CD4-positive, alpha-beta T cell treated with Interleukin-4 for 4 hours (primary cell): Measurements from ENCODE around the gene CNOT8.
"Not testable (repeated sequence)": the region's sequence is repeated elsewhere in the genome, so short reads cannot be mapped to it uniquely, and the experiment has no call there.

Experiments used
- DNase-seq: peaks from one replicate; pipeline ENCODE4 v3.0.0-alpha.2; 2020

CNOT8 gene

DNA sequence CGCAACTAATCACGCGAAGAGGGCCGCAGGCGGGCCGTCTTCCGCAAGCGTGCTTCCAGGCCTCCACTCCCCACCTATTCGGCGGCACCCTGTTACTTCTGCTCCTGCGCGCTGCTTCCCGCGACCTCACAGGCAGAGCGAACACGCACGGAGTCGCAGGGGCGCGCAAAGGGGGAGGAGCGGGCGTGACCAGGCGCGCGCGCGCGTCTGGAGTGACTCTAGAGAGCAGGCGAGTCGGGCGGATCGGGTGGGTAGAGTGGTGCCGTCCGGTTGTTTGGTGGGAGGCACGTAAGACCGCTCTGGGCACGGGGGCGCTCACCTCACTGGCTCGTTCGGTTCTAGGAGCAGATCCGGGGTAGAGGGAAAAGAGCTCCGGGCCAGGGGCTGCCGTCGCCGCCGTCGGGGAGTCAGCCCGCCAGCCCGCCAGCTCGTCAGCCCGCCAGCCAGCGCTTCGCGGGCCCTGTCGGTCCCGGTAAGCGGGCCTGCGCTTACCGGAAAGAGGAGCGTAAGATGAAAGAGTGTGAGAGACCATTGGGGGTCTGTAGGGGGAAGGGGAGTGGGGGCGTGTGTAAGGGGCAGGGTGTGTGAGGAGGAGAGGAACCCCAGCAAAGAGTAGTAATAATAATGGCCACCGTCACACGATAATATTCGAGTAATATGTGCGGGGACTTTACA lies at the start of gene CNOT8:
TSS of gene CNOT8 (plus strand) at position 331 of the 675 bp plus-strand sequence. CDS start 4,652 bp downstream, outside the sequence.
- DNase-seq, result peak; percentile 98

DNA sequence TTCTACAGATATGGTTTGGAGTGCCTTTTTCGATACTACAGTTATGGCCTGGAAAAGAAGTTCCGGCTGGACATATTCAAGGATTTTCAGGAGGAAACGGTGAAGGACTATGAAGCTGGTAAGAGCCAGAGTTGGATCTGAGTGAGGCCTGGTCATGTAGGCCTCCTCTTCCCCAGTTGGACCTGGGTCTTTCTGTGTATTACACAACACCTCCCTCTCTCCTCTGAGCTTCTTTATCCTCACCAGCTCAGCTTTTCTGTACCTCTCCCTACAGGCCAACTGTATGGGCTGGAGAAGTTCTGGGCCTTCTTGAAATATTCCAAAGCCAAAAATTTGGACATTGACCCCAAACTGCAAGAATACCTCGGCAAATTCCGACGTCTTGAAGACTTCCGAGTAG lies 47.2 kb upstream of the CNOT8 start:
- DNase-seq, result no peak

DNA sequence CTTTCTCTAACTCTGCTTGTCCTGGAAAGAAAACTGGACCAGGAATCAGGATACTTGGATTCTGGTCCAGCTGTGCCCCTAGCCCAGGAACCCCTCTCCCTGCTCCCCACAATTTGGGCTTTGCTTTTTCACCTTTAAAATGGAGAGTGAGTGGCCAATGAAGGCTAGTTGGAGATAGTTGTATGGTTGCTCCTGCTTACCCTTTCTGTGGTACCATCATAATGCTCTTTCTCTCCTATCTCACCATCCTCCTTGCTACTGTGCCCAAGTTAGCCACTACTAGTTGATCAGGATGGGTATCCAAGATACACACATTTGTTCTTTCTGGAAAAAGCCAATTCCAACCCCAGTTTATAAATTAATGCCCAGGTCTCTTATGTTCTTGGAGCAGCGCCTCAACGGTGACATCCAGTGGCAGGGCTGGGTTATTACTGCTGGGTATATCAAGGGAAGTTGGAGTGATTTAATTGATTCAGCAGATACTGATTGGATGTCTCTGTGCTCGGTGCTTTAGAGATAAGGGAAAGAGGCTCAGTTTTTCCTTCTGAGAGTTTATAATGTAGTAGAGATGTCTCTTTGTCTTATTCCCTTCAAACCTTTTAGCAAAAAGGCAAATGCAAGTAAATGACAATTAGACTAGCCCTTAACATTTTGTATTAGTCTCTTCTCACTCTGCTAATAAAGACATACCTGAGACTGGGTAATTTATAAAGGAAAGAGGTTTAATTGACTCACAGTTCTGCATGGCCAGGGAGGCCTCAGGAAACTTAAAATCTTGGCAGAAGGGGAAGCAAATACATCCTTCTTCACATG lies 46.6 kb upstream of the CNOT8 start:
- DNase-seq, result peak; percentile 69

DNA sequence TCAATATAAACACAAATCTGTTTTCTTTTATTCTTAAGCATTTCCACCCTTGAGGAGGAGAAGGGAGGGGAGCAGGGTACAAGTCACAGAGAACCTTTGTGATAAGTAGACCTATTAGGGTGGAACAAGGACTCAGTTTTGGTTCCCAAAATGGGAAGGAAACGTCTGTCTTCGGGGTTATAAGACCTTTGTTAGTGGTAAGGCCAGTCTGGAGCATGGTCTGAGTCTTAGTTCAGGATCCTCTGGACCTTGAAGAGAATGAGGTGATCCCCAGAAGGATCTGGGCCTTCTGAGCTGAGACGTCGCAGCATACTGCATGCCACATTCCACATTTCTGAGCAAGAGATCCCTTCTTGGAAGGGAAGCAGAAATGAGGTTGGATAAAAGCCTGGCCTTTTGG lies 45.3 kb upstream of the CNOT8 start:
- DNase-seq, result no peak

DNA sequence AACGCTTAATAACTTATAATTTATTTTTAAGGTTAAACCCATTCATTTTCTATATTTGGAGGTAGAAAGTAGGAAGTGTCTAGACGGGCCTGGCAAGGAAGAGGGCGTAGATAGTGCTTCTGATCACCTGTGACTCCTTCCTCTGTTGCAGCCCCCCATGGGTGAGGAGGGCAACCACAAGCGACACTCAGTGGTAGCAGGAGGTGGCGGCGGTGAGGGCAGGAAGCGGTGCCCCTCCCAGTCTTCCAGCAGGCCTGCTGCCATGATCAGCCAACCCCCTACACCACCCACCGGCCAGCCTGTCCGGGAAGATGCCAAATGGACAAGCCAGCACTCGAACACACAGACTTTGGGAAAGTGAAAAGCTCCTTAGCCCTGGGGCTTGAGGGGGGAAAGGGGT lies 44.7 kb upstream of the CNOT8 start:
- DNase-seq, result peak; percentile 47

DNA sequence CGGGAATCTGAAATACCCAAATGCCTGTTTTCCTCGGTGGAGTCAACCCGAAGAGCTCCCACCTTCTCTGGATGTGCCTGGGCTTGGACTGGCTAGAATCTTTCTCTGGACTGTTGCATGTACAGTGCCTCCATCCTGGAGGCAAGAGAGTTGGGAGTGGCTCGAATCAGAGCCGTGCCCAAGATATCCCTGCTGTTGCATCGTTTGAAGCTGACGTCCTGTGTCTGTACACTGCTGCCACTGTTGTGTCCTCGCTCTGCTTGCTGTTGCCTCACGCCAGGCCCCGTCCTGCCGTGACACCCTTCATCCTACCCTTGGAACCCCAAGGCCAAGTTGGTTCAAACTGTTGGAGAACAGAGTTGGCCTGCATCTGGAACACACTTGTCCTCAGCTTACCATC lies 43.4 kb upstream of the CNOT8 start:
- no peak for DNase-seq

DNA sequence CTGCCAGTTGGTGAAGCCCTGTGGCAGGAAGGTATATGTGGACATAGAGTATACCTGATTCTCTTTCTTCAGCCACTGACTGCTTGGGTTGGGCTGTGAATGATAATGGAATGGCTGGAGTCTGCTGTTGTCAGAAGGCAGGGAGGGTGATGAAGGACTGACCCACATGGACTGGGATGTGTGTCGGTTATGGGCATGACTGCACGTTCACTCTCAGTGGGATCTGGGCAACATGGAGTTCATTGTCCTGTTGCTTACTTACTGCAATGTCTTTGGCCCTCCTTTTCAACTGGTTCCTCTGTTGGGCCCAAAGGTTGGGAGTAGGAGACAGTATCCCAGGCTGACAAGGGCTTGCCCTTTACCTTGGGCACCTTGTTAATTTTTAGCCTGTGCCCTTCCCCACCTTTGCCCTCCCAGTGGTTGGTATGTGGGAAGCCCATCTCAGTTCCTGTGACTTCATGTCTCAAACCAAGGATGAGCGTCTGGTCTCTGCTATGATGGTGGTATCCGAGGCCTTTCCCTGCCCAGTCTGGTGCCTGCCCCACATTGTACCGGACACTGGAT lies 42.7 kb upstream of the CNOT8 start:
- DNase-seq, result no peak

DNA sequence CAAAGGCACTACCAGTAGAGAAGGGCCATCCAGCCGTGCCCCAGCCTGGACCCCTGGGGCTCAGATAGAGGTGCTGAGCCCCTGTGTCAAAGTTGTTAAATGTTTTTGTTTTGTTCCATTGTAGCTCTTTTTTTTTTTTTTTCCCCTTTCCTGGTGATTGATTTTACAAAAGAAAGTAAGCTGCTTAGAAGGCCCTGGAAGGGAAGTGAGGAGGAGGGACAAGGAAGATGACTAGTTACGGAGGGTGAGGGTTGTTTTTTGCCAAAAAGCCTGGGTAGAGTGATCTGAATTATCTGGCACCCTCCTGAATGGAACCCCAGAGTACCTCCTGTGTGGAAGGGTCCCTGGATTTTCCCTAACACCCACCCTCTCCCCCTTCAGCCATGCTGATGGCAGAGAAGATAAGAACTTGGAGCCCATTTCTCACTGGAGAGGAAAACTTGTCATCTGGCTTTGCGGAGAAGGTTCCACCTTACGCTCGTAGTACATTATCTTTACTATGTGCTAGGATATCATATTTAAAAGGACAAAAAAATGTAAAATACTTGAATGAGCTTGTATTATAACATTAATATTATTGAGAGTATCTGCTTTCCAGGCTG lies 41.4 kb upstream of the CNOT8 start:
- no peak for DNase-seq

DNA sequence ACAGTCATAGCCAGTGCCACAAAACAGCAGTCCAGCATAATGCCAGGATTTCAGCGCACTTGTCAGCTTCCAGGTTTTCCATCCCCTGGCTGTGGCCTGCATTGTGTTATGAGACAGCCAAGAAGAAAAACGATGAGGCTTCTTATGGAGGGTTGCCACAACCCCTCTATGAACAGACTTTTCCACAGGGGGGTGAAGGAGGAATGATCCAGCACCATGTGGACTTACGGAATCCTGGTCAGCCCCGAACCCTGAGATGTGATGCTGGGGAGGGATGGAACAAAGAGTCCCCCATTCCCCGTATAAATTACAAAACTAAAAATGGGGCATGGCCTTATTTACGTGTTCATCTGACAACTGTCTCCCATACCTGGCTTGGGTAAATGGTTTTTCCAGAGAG lies 40.6 kb upstream of the CNOT8 start:
- no peak for DNase-seq

DNA sequence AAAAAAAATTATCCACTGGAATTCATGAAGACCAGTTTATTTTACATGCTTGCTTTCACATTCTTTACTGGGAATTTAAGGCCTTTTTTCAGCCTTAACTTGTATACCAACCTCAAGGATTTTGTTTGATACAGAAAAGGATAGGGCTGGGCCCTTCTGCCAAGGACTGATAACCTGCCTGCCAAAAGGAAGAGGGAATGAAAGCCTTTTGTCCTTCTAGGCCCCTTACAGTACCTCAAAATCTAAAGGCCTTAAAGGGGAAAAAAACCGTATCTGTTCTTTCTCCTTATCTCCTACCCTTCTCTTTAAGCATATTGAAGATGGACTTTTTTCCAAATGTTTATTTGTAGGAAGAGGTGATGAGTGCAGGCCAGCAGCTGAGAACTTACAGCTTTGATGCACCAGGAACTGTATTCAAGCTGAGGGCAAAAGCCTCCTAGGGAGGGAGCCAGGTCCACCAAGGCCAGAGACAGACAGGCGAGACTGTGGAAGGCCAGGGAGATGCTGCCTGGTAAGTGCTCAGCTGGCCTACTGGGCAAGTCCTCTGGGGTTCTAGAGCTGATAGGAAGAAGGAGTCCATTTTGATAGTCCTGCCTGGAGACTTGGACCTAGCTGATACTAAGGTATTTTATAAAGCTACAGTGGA lies 39.8 kb upstream of the CNOT8 start:
- DNase-seq, result no peak

DNA sequence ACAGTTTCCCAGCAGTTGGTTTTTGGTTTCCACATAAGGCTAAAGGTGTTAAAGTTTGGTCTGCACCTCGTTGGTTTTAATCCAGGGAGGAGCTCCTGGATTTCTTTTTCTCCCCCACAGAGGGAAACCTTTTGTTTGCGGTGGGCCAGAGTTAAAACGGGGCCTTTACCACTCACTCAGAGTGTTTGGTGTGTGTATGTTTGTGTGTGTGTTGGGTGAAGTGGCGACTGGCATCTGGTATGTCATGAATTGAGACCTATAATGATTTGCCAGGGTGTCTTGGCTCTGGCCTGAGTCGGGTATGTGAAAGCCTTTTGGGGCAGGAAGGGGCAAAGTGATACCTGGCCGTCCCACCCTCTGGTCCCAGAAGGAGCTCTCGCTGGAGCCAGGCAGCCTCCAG lies 38.9 kb upstream of the CNOT8 start:
- no peak for DNase-seq

DNA sequence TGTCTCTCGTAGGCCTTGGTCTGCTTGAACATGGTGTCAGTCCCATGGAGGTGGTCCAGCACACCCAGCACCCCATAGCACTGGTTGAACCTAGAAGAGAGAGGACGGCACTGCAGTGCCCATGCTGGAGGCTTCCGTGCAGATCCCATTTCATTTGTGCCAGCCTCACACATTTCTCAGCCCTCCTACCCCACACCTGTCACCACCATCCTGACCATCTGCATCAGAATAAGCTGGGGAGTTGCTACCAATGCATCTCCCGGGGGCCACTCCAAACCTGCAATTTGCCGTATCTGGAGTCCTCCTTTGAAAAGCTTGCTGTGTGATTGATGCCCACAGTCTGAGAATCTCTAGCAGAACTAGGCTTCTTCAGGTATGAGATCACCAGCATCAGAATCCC lies 38.0 kb upstream of the CNOT8 start:
- DNase-seq, result no peak

DNA sequence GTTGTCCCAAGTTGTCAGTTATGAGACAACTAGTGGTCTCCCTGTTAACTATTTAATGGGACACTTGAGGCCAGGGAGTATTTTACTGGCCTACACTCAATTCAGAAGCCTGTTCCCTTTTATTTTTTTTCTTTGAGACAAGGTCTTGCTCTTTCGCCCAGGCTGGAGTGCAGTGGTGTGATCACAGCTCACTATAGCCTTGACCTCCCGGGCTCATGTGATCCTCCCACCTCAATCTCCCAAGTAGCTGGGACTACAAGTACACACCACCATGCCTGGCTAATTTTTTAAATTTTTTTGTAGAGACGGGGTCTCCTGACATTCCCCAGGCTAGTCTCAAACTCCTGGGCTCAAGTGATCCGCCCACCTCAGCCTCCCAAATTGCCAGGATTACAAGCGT lies 35.5 kb upstream of the CNOT8 start:
- not testable (repeated sequence) for DNase-seq

DNA sequence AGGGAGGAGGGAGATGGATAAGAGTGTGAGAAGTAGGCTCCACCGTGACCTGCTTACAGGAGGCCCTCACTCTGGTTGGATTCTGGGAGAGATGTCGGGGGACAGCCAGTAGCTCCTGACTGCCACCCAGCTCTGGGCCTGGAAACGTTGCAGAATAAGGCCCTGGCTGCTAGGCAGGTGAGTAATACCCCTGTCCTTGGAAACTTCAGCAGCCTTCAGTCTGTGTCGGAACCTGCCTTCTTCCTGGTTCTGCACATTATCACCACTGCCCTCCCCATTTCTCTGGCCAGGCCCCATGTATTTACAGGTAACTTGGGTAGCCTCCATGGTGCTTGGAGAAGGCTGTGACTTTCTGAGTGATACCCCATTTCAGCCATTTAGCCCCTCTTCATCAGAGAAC lies 34.8 kb upstream of the CNOT8 start:
- no peak for DNase-seq

DNA sequence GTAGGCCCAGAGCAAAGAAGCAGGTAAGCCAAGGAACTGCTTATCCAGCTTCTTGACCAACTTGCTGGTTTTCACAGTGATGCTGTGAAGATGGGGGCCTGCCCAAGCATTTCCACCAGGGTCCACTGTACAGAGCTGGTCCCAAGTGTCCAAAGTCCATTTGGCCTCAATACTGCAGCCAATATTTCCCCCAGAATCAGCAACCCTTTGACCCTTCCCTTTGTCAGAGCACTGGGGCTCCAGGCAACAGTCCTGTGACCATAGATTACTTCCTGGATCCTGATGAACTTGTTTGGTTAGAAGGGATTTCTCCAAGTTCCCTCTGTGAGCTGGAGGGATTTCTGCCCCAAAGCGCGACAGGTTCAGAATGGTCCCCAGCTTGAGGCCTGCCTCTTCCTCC lies 34.4 kb upstream of the CNOT8 start:
- no peak for DNase-seq

DNA sequence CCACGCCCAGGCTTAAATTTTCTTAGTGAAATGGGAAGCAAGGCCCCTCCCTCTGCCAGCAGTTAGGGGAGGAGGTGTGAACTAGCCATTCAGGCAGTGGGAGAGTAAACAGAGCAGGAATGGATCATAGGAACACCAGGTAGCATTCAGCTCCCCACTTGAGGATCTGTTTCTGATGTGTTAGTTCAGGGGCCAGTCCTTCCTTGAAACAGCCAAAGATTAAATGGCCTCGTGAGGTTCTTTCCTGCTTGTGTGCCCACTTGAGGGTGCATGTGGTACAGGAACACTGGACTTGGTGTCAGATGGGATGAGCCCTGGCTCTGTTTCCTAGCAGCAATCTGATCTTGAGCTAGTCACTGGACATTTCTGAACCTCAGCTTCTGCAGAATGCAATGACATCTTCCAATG lies 29.2 kb upstream of the CNOT8 start:
- DNase-seq, result no peak

DNA sequence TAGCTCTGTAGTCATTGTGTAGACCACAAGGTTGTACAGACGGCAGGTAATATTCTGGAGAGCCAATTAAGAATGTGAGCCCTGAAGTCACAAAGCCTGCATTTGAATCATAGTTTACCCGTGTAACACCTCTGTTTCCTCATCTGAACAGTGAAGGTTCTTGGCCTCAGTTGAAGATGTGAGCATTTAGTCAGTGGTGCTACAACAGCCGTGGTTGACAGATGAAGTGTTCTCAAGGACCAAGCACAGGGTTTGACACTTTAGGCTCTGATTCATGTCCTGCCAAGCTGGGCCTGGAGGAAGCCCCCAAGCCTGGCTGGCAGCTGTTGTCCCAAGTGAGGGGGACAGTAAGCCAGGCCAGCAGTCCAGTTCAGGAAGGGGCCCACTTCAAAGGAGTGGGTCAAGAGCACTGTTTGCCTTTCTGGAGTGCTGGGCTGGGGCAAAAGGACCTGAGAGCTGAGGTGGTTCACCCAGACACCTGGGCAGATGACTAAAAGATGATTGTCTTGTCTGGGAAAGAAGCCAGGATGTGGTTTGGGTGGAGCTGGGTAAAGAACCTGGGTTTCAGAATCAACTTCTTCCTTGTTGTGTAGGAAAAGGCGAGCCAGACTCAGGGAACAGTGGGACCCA lies 28.7 kb upstream of the CNOT8 start:
- peak; percentile 75 for DNase-seq

DNA sequence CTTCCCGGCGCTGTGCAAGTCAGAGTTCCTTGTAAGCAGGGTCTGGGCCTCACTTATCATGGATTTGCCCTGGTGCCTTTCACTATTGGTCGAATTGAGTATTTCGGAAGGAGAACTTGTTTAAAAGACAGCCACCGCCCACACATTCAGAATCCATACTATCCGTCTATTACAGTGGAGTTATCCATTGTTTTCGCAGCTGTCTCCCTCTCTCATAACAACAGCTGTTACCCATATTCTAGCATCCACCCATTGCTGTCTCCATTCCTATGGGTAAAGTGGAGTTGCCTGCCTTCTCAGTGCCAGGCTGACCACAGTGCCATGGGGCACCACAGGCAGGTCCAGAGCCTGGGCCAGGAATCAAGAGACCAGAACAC lies 28.2 kb upstream of the CNOT8 start:
- DNase-seq, result no peak

DNA sequence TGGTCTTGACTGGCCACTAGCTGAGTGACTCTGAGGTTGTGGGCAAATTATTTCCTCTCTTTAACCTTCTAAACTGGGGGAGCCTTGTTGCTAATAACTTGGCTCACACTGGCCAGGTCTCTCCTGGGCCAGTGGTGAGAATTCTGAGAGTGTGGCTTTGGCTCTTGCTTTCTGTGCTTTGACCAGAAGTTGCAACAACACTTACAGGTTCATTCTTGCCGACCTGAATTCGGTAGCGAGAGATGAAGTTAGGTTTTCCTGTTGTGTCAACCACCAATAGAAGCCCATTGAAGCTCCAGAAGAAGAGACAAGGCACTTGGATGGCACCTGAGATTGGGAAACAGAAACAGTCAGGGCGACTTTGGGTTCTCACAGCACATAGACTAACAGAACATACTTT lies 27.8 kb upstream of the CNOT8 start:
- no peak for DNase-seq

DNA sequence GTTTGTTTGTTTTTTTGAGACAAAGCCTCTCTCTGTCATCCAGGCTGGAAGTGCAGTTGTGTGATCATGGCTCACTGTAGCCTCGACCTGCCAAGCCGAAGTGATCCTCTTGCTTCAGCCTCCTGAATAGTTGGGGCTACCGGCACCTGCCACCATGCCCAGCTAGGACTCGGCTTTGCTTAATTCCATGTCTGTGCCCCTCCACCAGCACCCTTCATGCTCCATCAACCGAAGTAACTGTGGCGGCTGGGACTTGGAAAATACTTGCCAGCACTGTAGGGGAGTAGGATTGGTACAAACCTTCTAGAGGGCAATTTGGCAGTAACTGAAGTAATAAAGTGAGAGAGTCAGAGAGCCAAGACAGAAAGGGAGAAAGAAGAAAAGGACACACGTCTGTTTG lies 27.0 kb upstream of the CNOT8 start:
- no peak for DNase-seq

DNA sequence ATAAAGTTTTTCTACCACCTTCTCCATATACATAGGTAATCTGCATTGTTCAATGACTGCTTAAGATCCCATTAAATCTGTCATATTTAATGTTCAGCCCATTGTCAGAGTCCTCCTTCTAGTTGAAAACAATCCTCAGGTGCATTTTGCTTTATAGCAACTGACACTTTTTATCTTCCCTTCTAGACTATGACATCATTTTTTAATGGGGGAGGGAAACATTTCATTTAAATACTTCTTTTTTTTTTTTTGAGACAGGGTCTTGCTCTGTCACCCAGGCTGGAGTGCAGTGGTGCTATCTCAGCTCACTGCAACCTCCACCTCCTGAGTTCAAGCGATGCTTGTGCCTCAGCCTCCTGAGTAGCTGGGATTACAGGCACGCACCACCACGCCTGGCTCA lies 25.6 kb upstream of the CNOT8 start:
- not testable (repeated sequence) for DNase-seq

DNA sequence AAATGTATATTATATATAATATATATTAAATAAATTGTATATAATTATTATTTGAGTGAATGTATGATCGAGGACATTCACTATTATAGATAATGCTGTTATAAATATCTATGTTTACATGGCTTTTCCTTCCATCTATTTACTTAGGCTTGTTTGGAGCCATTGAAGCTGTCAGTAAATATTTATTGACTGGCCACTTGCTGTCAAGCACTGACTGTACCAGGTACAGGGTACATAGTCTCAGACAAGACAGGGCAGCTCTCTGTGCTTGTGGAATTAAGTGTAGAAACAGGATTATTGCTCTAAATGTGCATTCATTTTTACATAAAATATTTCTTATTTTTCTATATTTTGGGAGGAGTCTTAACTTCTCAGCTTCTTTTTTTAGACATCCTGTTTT lies 24.4 kb upstream of the CNOT8 start:
- no peak for DNase-seq

DNA sequence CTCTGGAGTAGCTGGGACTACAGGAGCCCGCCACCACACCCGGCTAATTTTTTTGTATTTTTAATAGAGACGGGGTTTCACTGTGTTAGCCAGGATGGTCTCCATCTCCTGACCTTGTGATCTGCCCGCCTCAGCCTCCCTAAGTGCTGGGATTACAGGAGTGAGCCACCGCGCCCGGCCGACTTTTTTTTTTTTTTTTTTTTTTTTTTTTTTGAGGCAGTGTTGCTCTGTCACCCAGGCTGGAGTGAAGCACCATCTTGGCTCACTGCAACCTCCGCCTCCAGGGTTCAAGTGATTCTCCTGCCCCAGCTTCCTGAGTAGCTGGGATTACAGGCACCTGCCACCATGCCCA lies 22.8 kb upstream of the CNOT8 start:
- DNase-seq, result not testable (repeated sequence)
